Type B pancreatic cell (in vitro differentiated cells): ENCODE measurements around the gene KIFC1. TPM values are rescaled to one million over a fixed set of nuclear protein-coding genes. Genes with fewer than 3 reads are reported as not detected.

ENCODE experiments used
- DNase-seq: peaks from one replicate; pipeline ENCODE4 v3.0.0; 2021; ENCODE audit warnings: mixed read lengths; ENCODE audit not compliant: unreplicated experiment; ENCODE audit errors: extremely low spot score
- H3K27ac Mint-ChIP-seq: 2 replicates; pipeline ENCODE4 v1.8.0; 2021; ENCODE audit warnings: mild to moderate bottlenecking, mixed read lengths
- H3K27me3 Mint-ChIP-seq: 2 replicates; pipeline ENCODE4 v1.8.0; 2021; ENCODE audit warnings: mixed read lengths
- H3K36me3 Mint-ChIP-seq: 2 replicates; pipeline ENCODE4 v1.8.0; 2021; ENCODE audit warnings: mixed read lengths
- H3K4me1 Mint-ChIP-seq: one replicate; pipeline ENCODE4 v1.8.0; 2021; ENCODE audit warnings: mixed read lengths; ENCODE audit not compliant: unreplicated experiment
- H3K4me3 Mint-ChIP-seq: 2 replicates; pipeline ENCODE4 v1.8.0; 2021; ENCODE audit warnings: mild to moderate bottlenecking, mixed read lengths
- H3K9me3 Mint-ChIP-seq: 2 replicates; pipeline ENCODE4 v1.8.0; 2021; ENCODE audit warnings: mixed read lengths
- CTCF ChIP-seq: fragments of 200-600 bp; sonication (generic); conservative IDR thresholded peaks from 2 replicates; pipeline ENCODE4 v1.5.0; 2021; ENCODE audit warnings: antibody characterized with exemption, mild to moderate bottlenecking
- total RNA-seq: library from RNA; stranded (reverse); gene quantifications from 2 replicates; pipeline ENCODE4 v1.2.1, GENCODE V29; 2021; ENCODE audit warnings: low replicate concordance

The KIFC1 gene
- total RNA-seq, 1 donor from 2014 or later, result 67.7 TPM

GRCh38 chr6:33404884-33405283 lies 13.3 kb downstream of the KIFC1 start:
- Mint-ChIP-seq H3K4me3 (no peak overlapping the region), H3K27me3 (no peaks in the 10 kb centered on the region), H3K36me3 (peaks cover 14% of the 10 kb centered on the region)

GRCh38 chr6:33405386-33405940 lies 13.8 kb downstream of the KIFC1 start:
- DNase-seq, result no peak
- Mint-ChIP-seq H3K4me1 (peaks cover 4% of the 10 kb centered on the region), H3K9me3 (no peaks in the 10 kb centered on the region), H3K4me3 (no peak overlapping the region), H3K27me3 (no peaks in the 10 kb centered on the region), H3K36me3 (peaks cover 10% of the 10 kb centered on the region), H3K27ac (no peak overlapping the region)
- no peak for TF ChIP-seq CTCF

More at GRCh38 chr6:33404884-33405283, 13.3 kb downstream of the KIFC1 start:
- no peak overlapping the region for H3K27ac Mint-ChIP-seq
- H3K9me3 Mint-ChIP-seq, result no peaks in the 10 kb centered on the region
- TF ChIP-seq CTCF, result no peak
- no peak for DNase-seq
- peaks cover 2% of the 10 kb centered on the region for H3K4me1 Mint-ChIP-seq

- DNase-seq, result no peak
- Mint-ChIP-seq H3K36me3 (peaks cover 10% of the 10 kb centered on the region), H3K27me3 (no peaks in the 10 kb centered on the region), H3K4me1 (peaks cover 4% of the 10 kb centered on the region), H3K9me3 (no peaks in the 10 kb centered on the region), H3K4me3 (no peak overlapping the region), H3K27ac (no peak overlapping the region)
- TF ChIP-seq CTCF, result no peak
Observed at GRCh38 chr6:33406126-33406525, 14.5 kb downstream of the KIFC1 start.

- no peaks in the 10 kb centered on the region for H3K9me3 Mint-ChIP-seq
- H3K36me3 Mint-ChIP-seq, result peaks cover 10% of the 10 kb centered on the region
- H3K27me3 Mint-ChIP-seq, result no peaks in the 10 kb centered on the region
- peak; percentile 51 for TF ChIP-seq CTCF
- peaks cover 10% of the 10 kb centered on the region for H3K4me1 Mint-ChIP-seq
- no peak overlapping the region for H3K4me3 Mint-ChIP-seq
- peak overlapping the region; percentile 32 for H3K27ac Mint-ChIP-seq
- DNase-seq, result no peak
Observed at GRCh38 chr6:33407132-33407718, 15.6 kb downstream of the KIFC1 start.

- Mint-ChIP-seq H3K36me3 (peaks cover 5% of the 10 kb centered on the region), H3K4me3 (peak overlapping the region; percentile 93), H3K27me3 (no peaks in the 10 kb centered on the region), H3K9me3 (no peaks in the 10 kb centered on the region), H3K27ac (peak overlapping the region; percentile 97), H3K4me1 (peaks cover 30% of the 10 kb centered on the region)
- TF ChIP-seq CTCF, result no peak
- peak; percentile 99 for DNase-seq
Observed at GRCh38 chr6:33410050-33410710, 18.6 kb downstream of the KIFC1 start.
